Astrocyte of the cerebellum (primary cell): ENCODE data around the gene RAB1B.
"Not testable (repeated sequence)": the region's sequence is repeated elsewhere in the genome, so short reads cannot be mapped to it uniquely, and the experiment has no call there.

Experiments used
- DNase-seq: peaks from one replicate; pipeline ENCODE4 v3.0.0-alpha.2; 2011; ENCODE audit warnings: low read depth
- H3K4me3 ChIP-seq: 2 replicates; pipeline ENCODE4 v1.5.1; 2011; ENCODE audit warnings: mild to moderate bottlenecking, low read depth, low read length, moderate library complexity
- CTCF ChIP-seq: IDR thresholded peaks from 2 replicates; pipeline ENCODE4 v1.5.1; 2012; ENCODE audit warnings: low read length, low read depth, moderate library complexity, mild to moderate bottlenecking; ENCODE audit errors: missing control alignments
- in situ Hi-C: cut with HindIII; loops from 2 replicates; pipeline ENCODE4 v1.10.0; 2017; ENCODE audit warnings: low sequenced_read_pairs

RAB1B gene

GRCh38 chr11:66271816-66272215 is 3.4 kb downstream of the RAB1B start:
- no peak for DNase-seq
- in situ Hi-C loops: loop anchor here (10.0 kb wide), 1 partner anchor 63 kb away; the partner anchor contains the start of gene RIN1
- TF ChIP-seq CTCF: no peak
- no peak overlapping the region for H3K4me3 ChIP-seq

DNA sequence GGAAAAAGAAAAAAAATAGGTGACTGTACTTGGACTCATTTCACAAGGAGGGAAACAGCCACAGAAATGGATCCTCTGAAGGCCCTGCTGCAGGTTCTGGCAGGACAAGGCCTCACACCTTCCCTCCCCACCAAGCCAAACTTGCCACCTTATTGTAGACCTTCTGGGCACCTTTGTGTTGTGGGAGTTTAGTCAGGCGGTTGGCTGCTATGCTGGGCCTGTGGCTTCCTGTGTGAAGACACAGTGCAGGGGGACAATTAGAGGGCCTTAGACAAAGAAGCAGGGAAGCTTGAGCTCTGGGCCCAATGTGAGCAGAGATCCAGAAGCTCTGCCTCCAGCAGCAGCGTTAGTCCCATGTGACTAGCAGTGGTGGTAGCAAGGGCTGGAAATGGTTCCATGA is 4.2 kb downstream of the RAB1B start:
- no peak for TF ChIP-seq CTCF
- in situ Hi-C loops: loop anchor here (10.0 kb wide), 1 partner anchor 62 kb away; the partner anchor contains the start of gene RIN1
- DNase-seq: no peak
- no peak overlapping the region for H3K4me3 ChIP-seq

- no peak for DNase-seq
- H3K4me3 ChIP-seq: no peak overlapping the region
- no peak for TF ChIP-seq CTCF
- in situ Hi-C loops: loop anchor here (10.0 kb wide), 1 partner anchor 61 kb away; the partner anchor contains the start of gene RIN1
Measured at GRCh38 chr11:66274219-66274618, 5.8 kb downstream of the RAB1B start.

GRCh38 chr11:66275396-66275795 is 7.0 kb downstream of the RAB1B start:
- DNase-seq: no peak
- no peak for TF ChIP-seq CTCF
- in situ Hi-C loops: loop anchor here (10.0 kb wide), 1 partner anchor 59 kb away; the partner anchor contains the start of gene RIN1
- no peak overlapping the region for H3K4me3 ChIP-seq

DNA sequence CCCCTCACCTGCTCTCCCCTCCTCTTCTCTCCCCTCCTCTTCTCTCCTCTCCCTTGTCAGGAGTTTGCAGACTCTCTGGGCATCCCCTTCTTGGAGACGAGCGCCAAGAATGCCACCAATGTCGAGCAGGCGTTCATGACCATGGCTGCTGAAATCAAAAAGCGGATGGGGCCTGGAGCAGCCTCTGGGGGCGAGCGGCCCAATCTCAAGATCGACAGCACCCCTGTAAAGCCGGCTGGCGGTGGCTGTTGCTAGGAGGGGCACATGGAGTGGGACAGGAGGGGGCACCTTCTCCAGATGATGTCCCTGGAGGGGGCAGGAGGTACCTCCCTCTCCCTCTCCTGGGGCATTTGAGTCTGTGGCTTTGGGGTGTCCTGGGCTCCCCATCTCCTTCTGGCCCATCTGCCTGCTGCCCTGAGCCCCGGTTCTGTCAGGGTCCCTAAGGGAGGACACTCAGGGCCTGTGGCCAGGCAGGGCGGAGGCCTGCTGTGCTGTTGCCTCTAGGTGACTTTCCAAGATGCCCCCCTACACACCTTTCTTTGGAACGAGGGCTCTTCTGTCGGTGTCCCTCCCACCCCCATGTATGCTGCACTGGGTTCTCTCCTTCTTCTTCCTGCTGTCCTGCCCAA is 7.7 kb downstream of the RAB1B start:
- in situ Hi-C loops: loop anchor here (10.0 kb wide), 1 partner anchor 59 kb away; the partner anchor contains the start of gene RIN1
- DNase-seq: no peak
- no peak for TF ChIP-seq CTCF

DNA sequence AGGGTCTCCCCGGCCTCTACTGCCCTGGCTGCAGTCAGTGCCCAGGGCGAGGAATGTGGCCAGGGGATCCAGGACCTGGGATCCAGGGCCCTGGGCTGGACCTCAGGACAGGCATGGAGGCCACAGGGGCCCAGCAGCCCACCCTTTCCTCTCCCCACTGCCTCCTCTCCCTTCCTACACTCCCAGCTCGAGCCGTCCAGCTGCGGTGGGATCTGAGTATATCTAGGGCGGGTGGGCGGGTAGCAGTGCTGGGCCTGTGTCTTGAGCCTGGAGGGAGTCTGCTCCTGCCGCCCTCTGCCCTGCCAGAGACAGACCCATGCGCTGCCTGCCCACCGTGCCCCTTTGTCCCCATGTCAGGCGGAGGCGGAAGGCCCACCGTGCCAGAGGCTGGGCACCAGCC is 8.2 kb downstream of the RAB1B start:
- DNase-seq, H3K4me3 ChIP-seq: not testable (repeated sequence)
- in situ Hi-C loops: loop anchor here (10.0 kb wide), 1 partner anchor 58 kb away; the partner anchor contains the start of gene RIN1

More for the DNA sequence above, 7.7 kb downstream of the RAB1B start:
- no peak overlapping the region for H3K4me3 ChIP-seq

- in situ Hi-C loops: loop anchor here (10.0 kb wide), 1 partner anchor 58 kb away; the partner anchor contains the start of gene RIN1
- DNase-seq, H3K4me3 ChIP-seq: not testable (repeated sequence)
Measured at GRCh38 chr11:66277064-66277463, 8.6 kb downstream of the RAB1B start.
